ENCODE data around the gene TMEM60. TPM values are rescaled to one million over a fixed set of nuclear protein-coding genes. Genes with fewer than 3 reads are reported as not detected.
"Not testable (repeated sequence)": the region's sequence is repeated elsewhere in the genome, so short reads cannot be mapped to it uniquely, and the experiment has no call there.

TMEM60 gene
- total RNA-seq, 1 experiment from 2014 or later, result 22.0 TPM

DNA sequence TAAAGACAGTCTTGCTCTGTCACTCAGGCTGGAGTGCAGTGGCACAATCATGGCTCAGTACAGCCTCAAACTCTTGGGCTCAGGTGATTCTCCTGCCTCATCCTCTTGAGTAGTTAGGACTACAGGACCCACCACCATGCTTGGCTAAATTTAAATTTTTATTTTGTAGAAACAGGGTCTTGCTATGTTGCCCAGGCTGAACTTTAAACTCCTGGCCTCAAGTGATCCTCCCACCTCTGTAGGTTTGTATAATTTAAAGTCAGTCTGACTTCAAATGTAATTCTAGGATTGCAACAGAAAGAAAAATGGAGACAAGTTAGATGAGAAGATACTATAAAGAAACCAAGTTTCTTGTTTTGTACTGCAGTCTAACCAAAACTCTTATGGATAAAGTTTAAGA, 11.5 kb downstream of the TMEM60 start:
- in situ Hi-C loops (cut with HindIII; ENCODE audit: low pct_unique_long_range_greater_than_20kb, low sequenced_read_pairs), result no loop called here
- no peak for DNase-seq (ENCODE audit: low read depth)

DNA sequence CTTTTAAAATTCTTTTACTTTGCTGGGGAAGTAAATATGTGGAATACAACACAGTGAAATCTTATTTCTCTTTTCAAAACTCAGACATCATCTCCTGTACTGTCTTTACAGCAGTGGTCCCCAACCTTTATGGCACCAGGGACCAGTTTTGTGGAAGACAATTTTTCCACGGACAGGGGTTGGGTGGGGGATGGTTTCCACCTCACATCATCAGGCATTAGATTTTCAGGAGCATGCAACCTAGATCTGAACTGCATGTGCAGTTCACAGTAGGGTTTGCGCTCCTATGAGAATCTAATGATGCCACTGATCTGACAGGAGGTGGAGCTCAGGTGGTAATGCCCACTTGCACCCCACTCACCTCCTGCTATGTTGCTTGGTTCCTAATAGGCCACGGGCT, 12.2 kb downstream of the TMEM60 start:
- DNase-seq (ENCODE audit: low read depth), result no peak

DNA sequence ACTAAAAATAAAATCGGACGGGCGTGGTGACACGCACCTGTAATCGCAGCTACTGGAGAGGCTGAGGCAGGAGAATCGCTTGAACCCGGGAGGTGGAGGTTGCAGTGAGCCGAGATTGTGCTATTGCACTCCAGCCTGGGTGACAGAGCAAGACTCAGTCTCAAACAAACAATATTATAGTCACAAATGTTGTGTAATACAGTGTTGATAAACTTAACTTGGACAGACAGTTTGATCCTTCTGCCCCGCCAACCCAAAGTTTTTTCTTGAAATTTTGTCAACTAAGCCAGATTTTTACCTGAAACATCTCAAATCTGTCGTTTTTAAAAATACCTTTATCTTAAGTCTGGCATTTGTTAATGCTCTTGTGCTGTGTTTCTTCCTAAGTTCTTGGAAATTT, 13.8 kb downstream of the TMEM60 start:
- in situ Hi-C loops (cut with HindIII; ENCODE audit: low pct_unique_long_range_greater_than_20kb, low sequenced_read_pairs); DNase-seq (ENCODE audit: low read depth): not testable (repeated sequence)

More for the DNA sequence above, 12.2 kb downstream of the TMEM60 start:
- in situ Hi-C loops (cut with HindIII; ENCODE audit: low pct_unique_long_range_greater_than_20kb, low sequenced_read_pairs), result no loop called here

DNA sequence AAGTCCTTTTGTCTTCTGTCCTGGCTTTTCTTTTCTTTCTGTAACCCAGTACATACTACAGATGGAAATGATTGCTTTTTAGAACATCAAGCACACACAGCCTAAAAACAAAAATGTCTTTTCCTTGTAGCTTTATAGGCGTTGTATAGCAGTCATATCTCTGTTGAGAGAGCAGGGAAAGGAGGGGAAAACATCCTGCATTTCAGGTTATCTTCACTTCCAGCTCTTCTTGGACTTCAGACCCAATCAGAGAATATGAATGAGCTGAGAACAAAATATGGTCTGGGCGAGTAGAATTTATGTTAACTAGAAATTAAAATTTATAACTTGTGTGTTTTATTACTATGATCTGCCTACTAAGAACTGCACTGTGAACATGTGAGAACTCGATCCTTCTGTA, 14.7 kb downstream of the TMEM60 start:
- DNase-seq (ENCODE audit: low read depth), result no peak
- in situ Hi-C loops (cut with HindIII; ENCODE audit: low pct_unique_long_range_greater_than_20kb, low sequenced_read_pairs), result no loop called here

DNA sequence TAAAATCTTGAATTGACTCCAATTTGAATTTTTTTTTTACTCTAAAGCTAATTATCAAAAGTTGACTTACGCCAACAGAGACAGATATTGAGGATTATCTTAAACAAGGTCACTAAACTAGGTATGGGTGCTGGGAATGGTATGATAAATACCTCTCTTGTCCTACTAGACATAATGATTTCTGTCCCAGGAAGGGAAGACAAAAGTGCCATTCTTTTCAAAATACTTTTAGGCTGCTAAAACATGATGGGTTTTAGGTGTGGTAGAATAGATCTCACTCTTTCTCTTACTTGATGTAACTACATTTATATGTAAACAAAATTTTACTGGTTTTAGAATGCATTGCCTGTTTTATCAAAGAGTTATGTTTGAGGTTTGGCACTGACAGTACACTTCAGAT, 15.1 kb downstream of the TMEM60 start:
- no peak for DNase-seq (ENCODE audit: low read depth)
- in situ Hi-C loops (cut with HindIII; ENCODE audit: low pct_unique_long_range_greater_than_20kb, low sequenced_read_pairs), result no loop called here

DNA sequence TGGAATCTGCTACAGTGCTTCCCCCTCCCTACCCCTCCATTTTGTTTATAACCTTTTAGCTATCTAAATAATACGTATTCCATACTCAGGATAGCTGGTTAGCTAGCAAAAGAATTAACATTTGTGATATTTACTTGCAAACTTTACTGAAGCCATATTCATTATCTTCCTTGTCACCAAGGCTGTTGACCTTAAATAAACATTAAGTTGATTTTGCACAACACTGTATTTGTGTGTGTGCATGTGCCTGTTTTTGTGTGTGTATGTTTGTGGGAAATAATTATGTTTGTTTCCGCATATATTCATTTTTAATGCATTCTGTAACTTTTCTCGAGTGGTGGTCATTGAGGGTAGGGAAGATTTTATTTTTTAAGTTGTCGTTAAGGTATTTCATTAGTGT, 15.9 kb downstream of the TMEM60 start:
- in situ Hi-C loops (cut with HindIII; ENCODE audit: low pct_unique_long_range_greater_than_20kb, low sequenced_read_pairs), result no loop called here
- no peak for DNase-seq (ENCODE audit: low read depth)

DNA sequence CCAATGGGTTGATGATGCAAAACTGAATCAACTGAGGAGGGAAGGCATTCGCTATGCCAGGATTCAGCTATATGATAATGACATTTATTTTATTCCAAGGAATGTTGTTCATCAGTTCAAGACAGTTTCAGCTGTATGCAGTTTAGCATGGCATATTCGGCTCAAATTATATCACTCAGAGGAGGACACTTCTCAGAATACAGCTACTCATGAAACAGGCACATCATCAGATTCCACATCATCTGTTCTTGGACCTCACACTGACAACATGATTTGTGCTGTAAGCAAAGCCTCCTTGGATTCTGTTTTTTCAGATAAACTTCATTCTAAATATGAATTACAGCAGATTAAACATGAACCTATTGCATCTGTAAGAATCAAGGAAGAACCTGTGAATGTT, 19.7 kb downstream of the TMEM60 start:
- in situ Hi-C loops (cut with HindIII; ENCODE audit: low pct_unique_long_range_greater_than_20kb, low sequenced_read_pairs), result no loop called here

DNA sequence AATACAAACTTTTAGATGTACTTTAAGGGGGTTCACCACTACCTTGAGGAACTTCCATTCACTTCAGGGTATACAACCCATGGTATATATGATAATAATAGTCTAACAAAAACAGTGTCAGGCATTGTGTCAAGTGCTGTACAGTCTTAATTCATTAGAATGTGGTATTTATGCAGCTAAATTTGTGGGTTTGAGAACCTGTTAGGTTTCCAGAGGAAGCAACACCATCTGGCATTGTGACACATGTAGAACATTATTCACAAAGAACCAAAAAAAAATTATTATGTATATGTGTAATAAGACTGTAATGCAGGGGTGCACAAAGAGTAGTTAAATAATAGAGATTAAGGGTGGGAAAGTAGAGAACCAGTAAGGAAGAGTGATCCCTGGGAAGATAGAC, 26.3 kb downstream of the TMEM60 start:
- no peak for DNase-seq (ENCODE audit: low read depth)
- in situ Hi-C loops (cut with HindIII; ENCODE audit: low pct_unique_long_range_greater_than_20kb, low sequenced_read_pairs), result no loop called here

More for the DNA sequence above, 19.7 kb downstream of the TMEM60 start:
- DNase-seq (ENCODE audit: low read depth), result no peak

DNA sequence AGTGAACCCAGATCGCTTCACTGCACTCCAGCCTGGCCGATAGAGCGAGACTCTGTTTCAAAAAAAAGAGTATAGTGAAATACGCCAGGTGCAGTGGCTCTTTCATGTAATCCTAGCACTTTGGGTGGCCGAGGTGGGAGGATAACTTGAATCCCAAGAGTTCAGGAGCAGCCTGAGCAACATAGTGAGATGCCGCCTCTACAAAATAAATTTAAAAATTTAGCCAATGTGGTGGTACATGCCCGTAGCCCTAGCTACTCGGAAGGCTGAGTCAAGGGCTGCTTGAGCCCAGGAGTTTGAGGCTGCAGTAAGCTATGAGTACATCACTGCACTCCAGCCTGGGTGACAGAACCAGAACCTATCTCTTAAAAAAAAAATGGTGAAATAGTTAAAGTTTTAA, 27.9 kb downstream of the TMEM60 start:
- in situ Hi-C loops (cut with HindIII; ENCODE audit: low pct_unique_long_range_greater_than_20kb, low sequenced_read_pairs), result no loop called here
- DNase-seq (ENCODE audit: low read depth), result no peak

DNA sequence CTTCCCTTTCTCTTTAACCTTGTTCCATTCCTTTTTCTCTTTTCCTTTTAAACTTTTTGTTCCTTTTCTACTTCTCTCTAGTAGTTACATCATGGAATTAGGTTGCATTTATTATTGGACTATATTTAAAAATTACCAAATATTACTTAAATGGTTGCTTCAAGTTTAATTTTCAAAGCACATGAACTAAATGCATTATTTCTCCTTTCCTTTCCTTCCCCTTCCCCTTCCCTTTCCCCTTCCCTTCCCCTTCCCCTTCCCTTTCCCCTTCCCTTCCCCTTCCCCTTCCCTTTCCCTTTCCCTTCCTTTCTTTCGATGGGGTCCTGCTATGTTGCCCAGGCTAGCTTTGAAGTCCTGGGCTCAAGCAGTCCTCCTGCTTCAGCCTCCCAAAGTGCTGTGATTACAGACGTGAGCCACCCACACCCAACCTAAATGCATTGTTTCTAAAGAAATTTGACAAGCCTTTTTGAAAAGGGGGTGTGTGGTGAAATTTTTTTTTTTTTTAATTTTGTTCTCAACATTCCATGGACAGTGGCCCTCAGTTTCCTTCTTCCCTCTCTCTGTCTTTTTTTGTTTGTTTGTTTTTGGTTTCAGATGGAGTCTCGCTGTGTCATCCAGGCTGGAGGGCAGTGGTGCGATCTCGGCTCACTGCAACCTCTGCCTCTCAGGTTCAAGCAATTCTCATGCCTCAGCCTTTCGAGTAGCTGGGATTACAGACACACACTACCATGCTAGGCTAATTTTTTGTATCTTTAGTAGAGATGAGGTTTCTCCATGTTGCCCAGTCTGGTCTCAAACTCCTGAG, 31.2 kb downstream of the TMEM60 start:
- in situ Hi-C loops (cut with HindIII; ENCODE audit: low pct_unique_long_range_greater_than_20kb, low sequenced_read_pairs), result no loop called here
- DNase-seq (ENCODE audit: low read depth), result peak; percentile 49

DNA sequence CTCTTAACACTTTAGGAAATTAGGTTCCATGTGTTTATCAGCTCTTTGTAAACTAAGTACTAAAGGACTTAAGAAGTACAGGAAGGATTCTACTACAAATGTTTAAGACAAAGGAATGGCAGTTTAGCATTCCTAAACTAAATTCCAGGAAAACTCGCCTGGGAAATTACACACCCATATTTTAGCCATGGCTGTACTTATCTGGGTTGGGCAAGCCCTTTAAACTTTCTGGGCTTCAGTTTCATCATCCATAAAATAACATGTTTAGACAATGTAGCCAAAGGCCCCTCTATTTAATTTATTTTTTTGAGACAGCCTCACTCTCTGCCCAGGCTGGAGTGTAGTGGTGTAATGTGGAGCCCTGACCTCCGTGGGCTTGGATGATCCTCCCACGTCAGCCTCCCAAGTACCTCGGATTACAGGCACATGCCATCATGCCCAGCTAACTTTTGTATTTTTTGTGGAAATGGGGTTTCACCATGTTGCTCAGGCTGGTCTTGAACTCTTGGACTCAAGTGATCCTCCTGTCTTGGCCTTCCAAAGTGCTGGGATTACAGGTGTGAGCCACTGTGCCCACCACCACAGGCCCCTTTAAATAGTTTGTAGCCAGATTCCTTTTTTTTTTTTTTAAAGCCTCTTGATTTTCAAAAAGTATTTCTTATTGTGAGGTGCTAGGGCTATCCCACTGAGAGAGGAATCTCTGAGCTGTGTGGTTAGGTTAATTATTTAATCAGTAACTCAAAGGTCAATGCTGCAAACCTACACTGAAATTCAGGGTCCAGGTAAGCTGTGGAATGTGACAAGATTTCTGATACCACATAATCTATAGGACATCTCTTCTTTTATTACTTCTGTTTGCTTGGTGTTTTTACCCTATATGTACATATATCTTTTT, 32.1 kb downstream of the TMEM60 start:
- in situ Hi-C loops (cut with HindIII; ENCODE audit: low pct_unique_long_range_greater_than_20kb, low sequenced_read_pairs), result no loop called here
- DNase-seq (ENCODE audit: low read depth), result peak; percentile 43

DNA sequence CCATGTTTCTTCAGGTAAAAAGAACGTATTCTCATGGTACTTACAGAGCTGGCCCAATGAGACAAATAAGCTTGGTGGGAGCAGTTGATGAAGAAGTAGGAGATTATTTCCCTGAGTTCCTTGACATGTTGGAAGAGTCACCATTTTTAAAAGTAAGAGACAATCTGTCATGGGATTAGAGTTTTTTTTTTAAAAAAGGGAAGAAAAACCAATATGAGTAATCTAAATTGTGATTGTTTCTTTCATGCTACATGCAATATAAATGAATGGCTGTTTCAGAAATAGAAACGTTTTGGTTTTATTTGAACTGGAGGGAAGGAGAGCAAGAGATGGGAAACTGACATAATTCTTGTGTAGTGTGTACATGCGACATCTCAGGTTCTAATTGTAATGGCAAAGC, 32.8 kb downstream of the TMEM60 start:
- no peak for DNase-seq (ENCODE audit: low read depth)
- in situ Hi-C loops (cut with HindIII; ENCODE audit: low pct_unique_long_range_greater_than_20kb, low sequenced_read_pairs), result no loop called here

DNA sequence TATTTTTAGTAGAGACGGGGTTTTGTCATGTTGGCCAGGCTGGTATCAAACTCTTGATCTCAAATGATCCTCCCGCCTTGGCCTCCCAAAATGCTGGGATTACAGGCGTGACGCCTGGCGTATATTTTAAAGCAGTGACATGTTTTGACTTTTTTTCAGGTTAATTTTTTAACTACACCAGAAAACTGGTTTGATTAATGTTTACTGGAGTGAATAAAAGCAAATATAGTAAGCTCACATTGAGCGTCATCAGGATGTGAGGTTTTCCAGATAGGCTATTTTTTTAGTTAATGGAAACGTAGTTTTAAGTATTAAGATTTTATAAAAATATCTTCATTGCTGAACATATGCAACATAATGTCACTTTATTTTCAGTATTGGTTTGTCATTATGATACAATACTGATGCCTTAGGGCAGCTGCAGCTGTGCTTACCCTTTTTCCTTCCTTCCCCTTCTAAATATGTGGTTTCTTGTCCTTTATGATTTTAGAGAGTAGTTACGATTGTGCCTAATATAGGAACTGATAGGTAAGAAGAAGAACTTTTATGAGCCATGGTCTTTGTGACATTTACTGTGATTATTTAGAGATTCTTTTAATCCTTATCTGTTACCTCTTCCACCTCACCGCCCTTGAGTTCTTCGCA, 37.3 kb downstream of the TMEM60 start:
- in situ Hi-C loops (cut with HindIII; ENCODE audit: low pct_unique_long_range_greater_than_20kb, low sequenced_read_pairs), result no loop called here
- no peak for DNase-seq (ENCODE audit: low read depth)

DNA sequence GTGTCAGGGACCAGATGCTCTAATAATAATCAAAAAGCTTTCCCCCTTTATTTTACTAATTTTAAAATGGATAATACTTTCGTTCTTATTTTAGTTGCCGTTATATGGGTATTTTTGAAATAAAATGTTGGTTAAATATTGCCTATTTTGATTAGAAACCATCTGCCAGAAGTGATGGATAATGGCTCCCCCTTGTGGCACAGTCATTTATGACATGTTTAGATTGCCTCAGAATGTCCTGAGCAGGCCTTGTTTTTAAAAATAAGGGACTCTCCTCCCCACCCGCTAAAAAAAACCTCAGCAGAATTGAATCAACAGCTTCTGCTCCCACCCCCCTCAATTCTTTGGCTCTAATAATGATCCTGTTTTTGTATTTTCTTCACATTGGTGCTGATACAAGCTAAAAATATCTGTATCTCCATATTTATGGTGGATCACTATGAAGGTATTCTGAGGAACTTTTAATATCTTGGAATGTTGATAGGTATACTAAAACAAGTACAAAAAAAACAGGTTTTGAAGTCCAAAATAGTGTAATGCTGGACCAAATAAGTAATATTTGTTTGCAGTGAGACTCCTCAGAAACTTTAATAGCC, 38.8 kb downstream of the TMEM60 start:
- in situ Hi-C loops (cut with HindIII; ENCODE audit: low pct_unique_long_range_greater_than_20kb, low sequenced_read_pairs), result no loop called here
- DNase-seq (ENCODE audit: low read depth), result peak; percentile 44

DNA sequence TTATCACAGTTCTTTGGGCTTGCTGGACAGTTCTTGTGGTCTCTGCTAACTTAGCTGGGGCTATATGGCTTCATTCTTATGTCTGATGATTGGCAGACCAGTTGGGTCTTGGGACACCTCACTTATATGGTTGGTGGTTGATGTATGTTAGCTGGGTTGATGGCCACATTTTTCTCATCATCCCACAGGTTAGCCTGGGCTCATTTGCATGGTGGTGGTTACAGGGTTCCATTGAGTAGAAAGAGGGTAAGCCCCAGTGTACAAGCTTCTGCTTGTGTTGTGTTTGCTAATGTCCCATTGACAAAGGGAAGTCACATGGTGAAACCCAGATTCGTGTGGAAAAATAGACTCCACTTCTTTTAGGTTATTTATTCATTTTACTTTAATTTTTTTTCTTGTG, 40.6 kb downstream of the TMEM60 start:
- in situ Hi-C loops (cut with HindIII; ENCODE audit: low pct_unique_long_range_greater_than_20kb, low sequenced_read_pairs), result no loop called here
- DNase-seq (ENCODE audit: low read depth), result no peak

DNA sequence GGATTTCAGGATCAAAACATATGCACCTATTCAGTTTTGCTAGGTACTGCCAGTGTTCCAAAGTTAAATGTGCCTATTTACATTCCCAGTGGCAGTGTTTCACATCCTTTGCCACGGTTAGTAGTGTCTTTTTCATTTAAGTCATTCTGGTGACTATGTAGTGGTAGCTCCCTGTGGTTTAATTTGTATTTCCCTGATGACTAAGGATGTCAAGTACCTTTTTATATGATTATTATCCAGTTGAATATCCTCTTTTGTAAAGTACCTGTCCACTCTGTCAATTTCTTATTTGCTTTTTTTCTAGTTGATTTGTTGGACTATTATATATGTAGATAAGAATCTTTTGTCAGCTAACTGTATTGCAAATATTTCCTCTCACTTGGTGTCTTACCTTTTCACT, 45.1 kb downstream of the TMEM60 start:
- no peak for DNase-seq (ENCODE audit: low read depth)
- in situ Hi-C loops (cut with HindIII; ENCODE audit: low pct_unique_long_range_greater_than_20kb, low sequenced_read_pairs), result no loop called here

DNA sequence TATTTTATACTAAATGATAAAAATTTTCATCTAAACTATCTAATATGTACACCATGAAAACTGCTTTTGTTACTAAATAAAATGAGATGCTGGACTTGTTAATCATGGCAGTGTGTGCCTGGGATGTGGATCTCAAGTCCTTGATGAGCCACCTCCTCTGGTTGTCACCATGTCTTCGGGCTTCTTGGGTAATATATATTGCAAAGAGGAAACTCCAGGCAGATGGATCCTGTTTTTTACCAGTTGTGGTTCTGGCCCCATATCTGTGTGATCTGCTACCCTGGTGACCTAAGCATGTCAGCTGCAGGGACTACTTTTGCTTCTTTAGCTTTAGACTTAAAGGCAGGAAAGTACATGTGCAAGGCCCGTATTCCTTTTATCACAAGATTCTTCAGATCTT, 46.2 kb downstream of the TMEM60 start:
- in situ Hi-C loops (cut with HindIII; ENCODE audit: low pct_unique_long_range_greater_than_20kb, low sequenced_read_pairs), result no loop called here
- no peak for DNase-seq (ENCODE audit: low read depth)

DNA sequence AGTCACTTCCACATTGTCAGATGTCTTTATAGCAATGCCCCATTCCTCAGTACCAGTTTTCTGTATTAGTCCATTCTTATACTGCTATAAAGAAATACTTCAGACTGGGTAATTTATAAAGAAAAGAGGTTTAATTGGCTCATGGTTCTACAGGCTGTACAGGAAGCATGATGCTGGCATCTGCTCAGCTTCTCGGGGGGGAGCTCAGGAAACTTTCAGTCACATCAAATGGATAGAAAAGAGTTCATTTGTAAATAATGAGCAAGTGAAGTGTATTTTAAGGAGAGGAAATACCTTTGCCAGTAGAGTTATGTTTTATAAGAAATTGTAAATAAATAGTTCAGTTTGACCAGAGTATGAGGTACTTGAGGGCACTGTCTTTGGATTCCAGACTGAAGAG, 50.5 kb downstream of the TMEM60 start:
- in situ Hi-C loops (cut with HindIII; ENCODE audit: low pct_unique_long_range_greater_than_20kb, low sequenced_read_pairs), result no loop called here
- DNase-seq (ENCODE audit: low read depth), result no peak

DNA sequence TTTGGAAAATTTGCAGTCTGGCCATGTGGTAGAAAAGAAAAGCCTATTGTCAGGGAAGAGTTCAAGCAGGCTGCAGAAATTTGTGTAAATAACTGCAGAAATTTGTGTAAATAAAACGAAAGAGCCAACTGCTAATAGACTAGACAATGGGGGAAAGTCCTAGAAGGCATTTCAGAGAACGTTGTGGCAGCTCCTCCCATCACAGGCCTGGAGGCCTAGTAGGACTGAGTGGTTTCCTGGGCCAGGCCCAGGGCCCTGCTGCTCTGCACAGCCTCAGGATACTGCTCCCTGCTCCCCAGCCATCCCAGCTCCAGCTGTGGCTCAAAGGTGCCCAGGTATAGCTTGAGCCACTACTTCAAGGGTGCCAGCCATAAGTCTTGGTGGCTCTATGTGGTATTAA, 51.1 kb downstream of the TMEM60 start:
- in situ Hi-C loops (cut with HindIII; ENCODE audit: low pct_unique_long_range_greater_than_20kb, low sequenced_read_pairs), result no loop called here
- no peak for DNase-seq (ENCODE audit: low read depth)

Measured in Caki2 (cell line).